ENCODE results near the gene RAMP3. TPM values are rescaled to one million over a fixed set of nuclear protein-coding genes. Genes with fewer than 3 reads are reported as not detected.

RAMP3 gene
- total RNA-seq, 1 experiment from 2014 or later: 0.13 TPM

DNA sequence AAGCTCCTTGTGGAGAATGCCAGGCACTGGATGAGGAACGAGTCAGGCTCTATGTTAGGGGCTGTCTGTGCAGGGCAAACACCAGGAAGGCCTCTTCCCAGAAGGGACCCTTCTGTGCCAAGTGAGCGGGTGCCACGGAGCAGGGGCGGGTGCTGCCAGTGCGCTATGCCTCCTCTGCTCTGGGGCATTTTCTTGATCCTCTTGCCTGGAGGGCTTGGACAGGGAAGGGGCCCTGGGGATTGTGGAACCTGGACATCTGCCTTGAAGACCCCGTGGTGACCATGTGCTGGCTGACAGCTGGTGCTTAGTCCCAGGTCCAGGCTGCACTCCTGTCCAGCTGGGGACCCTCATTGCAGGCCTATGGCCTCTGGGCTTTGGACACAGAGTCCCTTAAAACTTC, 30.7 kb upstream of the RAMP3 start:
- ATAC-seq (no peak), DNase-seq (ENCODE audit: low read depth, low spot score) (no peak)
- ChIA-PET CTCF (interaction anchor here (0.6 kb wide), 1 partner anchor 10 kb away, joined by 5 read pairs; no protein-coding TSS in a partner anchor), POLR2A (no interaction called here)
- no peak overlapping the region for H3K4me3 ChIP-seq (ENCODE audit: low read depth in 2 of 2, low read length in 2 of 2)
- H3K9me3 ChIP-seq (ENCODE audit: control insufficient read depth, insufficient read depth, low read depth, low read length): no peaks in the 10 kb centered on the region
- in situ Hi-C loops (cut with HindIII; ENCODE audit: low pct_unique_long_range_greater_than_20kb, low sequenced_read_pairs): no loop called here
- H3K27me3 ChIP-seq (ENCODE audit: control insufficient read depth, insufficient read depth, low read length): no peaks in the 10 kb centered on the region
- TF ChIP-seq, protein P1, sequence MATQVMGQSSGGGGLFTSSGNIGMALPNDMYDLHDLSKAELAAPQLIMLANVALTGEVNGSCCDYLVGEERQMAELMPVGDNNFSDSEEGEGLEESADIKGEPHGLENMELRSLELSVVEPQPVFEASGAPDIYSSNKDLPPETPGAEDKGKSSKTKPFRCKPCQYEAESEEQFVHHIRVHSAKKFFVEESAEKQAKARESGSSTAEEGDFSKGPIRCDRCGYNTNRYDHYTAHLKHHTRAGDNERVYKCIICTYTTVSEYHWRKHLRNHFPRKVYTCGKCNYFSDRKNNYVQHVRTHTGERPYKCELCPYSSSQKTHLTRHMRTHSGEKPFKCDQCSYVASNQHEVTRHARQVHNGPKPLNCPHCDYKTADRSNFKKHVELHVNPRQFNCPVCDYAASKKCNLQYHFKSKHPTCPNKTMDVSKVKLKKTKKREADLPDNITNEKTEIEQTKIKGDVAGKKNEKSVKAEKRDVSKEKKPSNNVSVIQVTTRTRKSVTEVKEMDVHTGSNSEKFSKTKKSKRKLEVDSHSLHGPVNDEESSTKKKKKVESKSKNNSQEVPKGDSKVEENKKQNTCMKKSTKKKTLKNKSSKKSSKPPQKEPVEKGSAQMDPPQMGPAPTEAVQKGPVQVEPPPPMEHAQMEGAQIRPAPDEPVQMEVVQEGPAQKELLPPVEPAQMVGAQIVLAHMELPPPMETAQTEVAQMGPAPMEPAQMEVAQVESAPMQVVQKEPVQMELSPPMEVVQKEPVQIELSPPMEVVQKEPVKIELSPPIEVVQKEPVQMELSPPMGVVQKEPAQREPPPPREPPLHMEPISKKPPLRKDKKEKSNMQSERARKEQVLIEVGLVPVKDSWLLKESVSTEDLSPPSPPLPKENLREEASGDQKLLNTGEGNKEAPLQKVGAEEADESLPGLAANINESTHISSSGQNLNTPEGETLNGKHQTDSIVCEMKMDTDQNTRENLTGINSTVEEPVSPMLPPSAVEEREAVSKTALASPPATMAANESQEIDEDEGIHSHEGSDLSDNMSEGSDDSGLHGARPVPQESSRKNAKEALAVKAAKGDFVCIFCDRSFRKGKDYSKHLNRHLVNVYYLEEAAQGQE (IDR thresholded peaks at IDR 0.05; ENCODE audit: insufficient read depth in 1 of 2, low read depth in 2 of 2, low read length in 1 of 2): no peak
- no peak for TF ChIP-seq SIN3A (IDR thresholded peaks at IDR 0.05; ENCODE audit: borderline replicate concordance, insufficient read depth, low read depth, low read length)
- TF ChIP-seq, protein P2, sequence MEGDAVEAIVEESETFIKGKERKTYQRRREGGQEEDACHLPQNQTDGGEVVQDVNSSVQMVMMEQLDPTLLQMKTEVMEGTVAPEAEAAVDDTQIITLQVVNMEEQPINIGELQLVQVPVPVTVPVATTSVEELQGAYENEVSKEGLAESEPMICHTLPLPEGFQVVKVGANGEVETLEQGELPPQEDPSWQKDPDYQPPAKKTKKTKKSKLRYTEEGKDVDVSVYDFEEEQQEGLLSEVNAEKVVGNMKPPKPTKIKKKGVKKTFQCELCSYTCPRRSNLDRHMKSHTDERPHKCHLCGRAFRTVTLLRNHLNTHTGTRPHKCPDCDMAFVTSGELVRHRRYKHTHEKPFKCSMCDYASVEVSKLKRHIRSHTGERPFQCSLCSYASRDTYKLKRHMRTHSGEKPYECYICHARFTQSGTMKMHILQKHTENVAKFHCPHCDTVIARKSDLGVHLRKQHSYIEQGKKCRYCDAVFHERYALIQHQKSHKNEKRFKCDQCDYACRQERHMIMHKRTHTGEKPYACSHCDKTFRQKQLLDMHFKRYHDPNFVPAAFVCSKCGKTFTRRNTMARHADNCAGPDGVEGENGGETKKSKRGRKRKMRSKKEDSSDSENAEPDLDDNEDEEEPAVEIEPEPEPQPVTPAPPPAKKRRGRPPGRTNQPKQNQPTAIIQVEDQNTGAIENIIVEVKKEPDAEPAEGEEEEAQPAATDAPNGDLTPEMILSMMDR (IDR thresholded peaks at IDR 0.05): no peak
- TF ChIP-seq POLR2AphosphoS5 (IDR thresholded peaks at IDR 0.05; ENCODE audit: low read depth, low read length): no peak
- no peak for TF ChIP-seq TCF7L2 (IDR thresholded peaks at IDR 0.05; ENCODE audit: low read depth, low read length)
- intact Hi-C loops (cut with micrococcal nuclease; ENCODE audit: unreplicated experiment): loop anchor here (1.0 kb wide), 1 partner anchor 27 kb away; no protein-coding TSS in a partner anchor
- BruUV-seq (replicated peaks): no TSS peak
- H3K27ac ChIP-seq (ENCODE audit: low read length): no peak overlapping the region
- H3K4me1 ChIP-seq (ENCODE audit: control insufficient read depth, insufficient read depth, low read length): no peaks in the 10 kb centered on the region
- H3K36me3 ChIP-seq (ENCODE audit: control insufficient read depth, insufficient read depth, low read length): no peaks in the 10 kb centered on the region

DNA sequence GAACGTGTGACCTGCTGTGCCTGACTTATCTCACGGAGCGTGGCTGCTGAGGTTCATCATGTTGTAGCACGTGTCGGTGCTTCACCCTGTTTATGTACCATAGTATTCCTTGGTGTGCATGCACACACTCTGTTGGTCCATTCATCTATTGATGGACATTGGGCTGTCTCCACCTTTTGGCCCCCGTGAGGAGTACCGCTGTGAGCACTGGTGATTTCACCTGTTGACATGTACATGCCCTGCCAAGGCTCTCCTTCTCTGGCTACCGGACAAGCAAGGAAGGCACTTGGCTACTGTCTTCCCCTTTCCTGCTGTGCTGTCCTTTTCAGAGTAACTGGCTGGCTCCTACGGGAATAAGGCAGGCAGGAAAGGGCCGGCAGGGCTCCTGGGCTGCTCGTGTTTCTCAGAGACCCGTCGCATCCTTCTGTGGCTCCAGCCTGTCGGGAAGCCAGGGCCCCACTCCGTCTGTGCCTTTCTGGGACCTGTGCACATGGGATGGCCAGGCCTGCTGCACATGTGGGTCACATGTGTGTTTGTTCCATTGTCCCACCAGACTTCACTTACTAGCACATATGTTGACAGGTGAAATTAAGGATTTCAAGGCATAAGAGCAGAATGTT, 28.3 kb upstream of the RAMP3 start:
- H3K4me1 ChIP-seq (ENCODE audit: control insufficient read depth, insufficient read depth, low read length): no peaks in the 10 kb centered on the region
- no peak overlapping the region for H3K4me3 ChIP-seq (ENCODE audit: low read depth in 2 of 2, low read length in 2 of 2)
- no peaks in the 10 kb centered on the region for H3K36me3 ChIP-seq (ENCODE audit: control insufficient read depth, insufficient read depth, low read length)
- ChIA-PET POLR2A (interaction anchor here (0.6 kb wide), 1 partner anchor 303 kb away, joined by 3 read pairs; no protein-coding TSS in a partner anchor), CTCF (no interaction called here)
- H3K9me3 ChIP-seq (ENCODE audit: control insufficient read depth, insufficient read depth, low read depth, low read length): no peaks in the 10 kb centered on the region
- ATAC-seq (no peak), DNase-seq (ENCODE audit: low read depth, low spot score) (no peak)
- no peak overlapping the region for H3K27ac ChIP-seq (ENCODE audit: low read length)
- in situ Hi-C loops (cut with HindIII; ENCODE audit: low pct_unique_long_range_greater_than_20kb, low sequenced_read_pairs): no loop called here
- no peak for TF ChIP-seq SIN3A (IDR thresholded peaks at IDR 0.05; ENCODE audit: borderline replicate concordance, insufficient read depth, low read depth, low read length)
- TF ChIP-seq, protein P2 (IDR thresholded peaks at IDR 0.05): no peak
- no peak for TF ChIP-seq POLR2AphosphoS5 (IDR thresholded peaks at IDR 0.05; ENCODE audit: low read depth, low read length)
- no peak for TF ChIP-seq TCF7L2 (IDR thresholded peaks at IDR 0.05; ENCODE audit: low read depth, low read length)
- TF ChIP-seq, protein P1 (IDR thresholded peaks at IDR 0.05; ENCODE audit: insufficient read depth in 1 of 2, low read depth in 2 of 2, low read length in 1 of 2): no peak
- H3K27me3 ChIP-seq (ENCODE audit: control insufficient read depth, insufficient read depth, low read length): no peaks in the 10 kb centered on the region
- intact Hi-C loops (cut with micrococcal nuclease; ENCODE audit: unreplicated experiment): no loop called here
- BruUV-seq (replicated peaks): no TSS peak

Measured in Panc1 (cell line).